SKM-1 treated with dmso at 0.1 percent for 144 hours (cell line): ENCODE measurements around the gene MRFAP1L1.
"Not testable (repeated sequence)": the region's sequence is repeated elsewhere in the genome, so short reads cannot be mapped to it uniquely, and the experiment has no call there.

Source experiments
- DNase-seq: peaks from one replicate; lab custom pipeline; 2025; ENCODE audit not compliant: unreplicated experiment; lab: John Stamatoyannopoulos, UW

The MRFAP1L1 gene

GRCh38 chr4:6734165-6734786 lies 24.6 kb upstream of the MRFAP1L1 start:
- DNase-seq = no peak

DNA sequence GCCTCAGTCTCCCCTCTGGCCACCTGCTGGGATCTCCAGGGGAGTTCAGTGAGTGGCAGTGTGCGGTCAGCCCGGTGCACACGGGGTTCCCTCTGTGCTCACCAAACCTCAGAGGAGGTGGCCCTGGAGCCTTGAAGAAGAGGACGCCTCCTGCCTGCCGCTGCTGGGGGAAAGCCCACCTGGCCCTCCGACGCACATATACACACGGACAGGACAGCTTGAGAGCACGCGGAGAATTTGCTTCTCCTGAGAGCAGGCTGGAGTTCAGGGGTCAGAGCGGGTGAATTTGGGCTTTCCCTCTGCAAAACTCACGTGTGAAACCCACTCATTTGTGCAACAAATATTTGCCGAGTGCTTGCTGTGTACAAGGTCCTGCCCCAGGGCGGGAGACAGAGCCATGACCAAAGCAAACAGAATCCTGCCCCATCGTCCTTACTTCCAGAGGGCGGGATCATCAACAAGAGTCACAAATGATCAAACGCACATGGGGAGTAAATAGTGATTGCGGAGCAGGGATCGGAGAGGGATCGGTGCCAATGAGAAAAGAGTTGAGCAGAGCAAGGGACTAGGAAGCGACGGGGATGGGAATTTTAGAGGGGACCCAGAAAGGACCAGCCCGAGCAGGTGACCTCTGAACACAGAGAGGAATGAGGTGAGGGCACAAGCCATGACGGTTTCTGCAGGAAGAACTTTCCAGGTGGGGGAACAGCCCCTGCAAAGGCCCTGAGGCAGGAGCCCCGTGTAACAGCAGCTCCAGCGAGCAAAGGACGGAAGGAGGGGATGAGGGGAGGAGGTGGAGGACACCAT lies 23.9 kb upstream of the MRFAP1L1 start:
- DNase-seq = no peak

DNA sequence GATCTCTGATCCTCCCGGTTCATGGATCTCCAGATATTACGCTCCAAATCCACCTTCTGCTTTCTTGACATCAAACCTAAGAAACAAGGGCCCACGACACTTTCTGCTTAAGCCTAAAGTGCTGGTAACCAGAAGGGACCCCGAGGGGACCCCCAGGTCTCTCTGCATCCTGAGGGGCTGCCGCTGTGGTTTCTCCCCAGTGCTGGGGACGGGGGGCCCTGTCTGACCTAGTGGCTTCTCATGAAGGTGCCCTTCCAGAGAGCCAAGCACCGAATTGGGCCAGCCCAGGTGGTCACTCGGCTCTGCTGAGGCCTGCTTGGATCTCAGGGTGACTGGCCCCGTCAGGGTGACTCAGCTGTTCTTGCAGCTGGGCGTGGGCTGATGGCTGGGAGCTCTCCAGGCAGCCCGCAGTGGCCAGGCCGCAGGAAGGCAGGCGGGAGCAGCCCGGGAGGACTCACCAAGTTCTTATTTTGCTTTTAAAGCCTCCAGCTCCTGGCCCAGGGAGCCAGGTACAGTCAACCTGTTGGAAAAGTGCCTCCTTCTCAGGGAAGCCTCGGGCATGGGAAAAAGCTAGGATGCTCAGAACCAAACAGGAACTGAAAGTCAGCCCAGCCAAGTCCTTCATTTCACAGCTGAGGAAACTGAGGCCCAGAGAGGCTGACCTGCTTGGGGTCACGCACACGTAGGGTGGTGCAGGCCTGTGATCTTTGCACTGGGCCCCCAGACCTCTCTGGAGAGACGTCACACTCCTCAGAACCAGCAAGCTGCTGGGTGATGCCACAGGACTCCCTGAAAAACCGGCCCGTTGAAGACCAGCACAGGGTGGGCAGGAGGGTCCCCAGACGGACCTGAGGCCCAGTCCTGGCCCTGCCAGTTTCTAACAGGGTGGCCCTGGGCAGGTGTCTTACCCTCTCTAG lies 23.0 kb upstream of the MRFAP1L1 start:
- DNase-seq = no peak

DNA sequence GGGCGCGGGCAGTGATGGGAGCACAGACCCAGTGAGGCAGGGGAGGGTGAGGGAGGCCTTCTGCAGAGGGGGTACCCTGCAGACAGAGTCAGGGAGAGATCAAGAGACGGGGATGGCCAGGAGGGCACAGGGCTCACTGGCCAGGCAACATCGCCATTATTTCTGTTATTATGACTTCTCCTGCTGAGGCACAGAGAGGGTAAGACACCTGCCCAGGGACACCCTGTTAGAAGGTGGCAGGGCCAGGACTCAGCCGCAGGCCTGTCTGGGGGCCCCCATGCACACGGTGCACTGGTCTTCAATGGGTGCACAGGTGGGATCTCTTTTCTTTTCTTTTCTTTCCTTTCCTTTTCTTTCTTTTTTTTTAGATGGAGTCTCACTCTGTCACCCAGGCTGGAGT lies 22.1 kb upstream of the MRFAP1L1 start:
- DNase-seq = no peak

GRCh38 chr4:6731318-6731675 lies 21.6 kb upstream of the MRFAP1L1 start:
- DNase-seq = no peak

- DNase-seq = no peak
Measured at GRCh38 chr4:6730603-6731317, 21.1 kb upstream of the MRFAP1L1 start.

DNA sequence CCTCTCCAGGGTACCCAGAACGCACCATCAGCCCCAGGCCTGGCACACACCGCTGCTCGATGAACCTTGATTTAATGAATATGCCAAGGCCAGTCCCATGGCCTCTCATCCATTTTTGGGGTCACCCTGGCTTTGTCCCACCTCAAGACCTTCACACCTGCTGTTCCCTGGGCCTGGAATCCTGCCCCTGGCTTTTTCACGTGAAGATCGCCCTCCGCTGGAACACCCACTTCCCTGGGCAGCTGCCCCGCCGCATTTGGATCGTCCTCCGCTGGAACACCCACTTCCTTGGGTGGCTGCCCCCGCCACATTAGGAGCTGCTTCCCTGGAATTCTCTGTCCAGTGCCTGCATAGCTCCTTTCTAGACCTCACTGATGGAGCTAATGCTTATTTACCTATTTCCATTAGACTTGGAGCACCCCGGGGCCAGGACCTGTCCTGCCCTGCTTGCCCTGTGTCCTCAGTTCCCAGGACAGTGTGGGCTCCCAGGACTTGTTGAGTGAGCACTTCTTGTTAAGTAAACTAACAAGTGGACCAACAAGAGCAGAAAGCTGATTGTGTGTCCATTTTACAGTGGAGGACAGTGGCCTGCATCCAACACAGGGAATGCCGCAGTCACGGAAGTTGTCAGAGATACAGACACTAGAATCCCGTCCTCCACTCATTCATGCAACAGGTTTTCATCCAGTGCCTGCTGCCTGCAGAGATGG lies 18.8 kb upstream of the MRFAP1L1 start:
- DNase-seq = no peak

GRCh38 chr4:6727943-6728250 lies 18.2 kb upstream of the MRFAP1L1 start:
- no peak for DNase-seq

DNA sequence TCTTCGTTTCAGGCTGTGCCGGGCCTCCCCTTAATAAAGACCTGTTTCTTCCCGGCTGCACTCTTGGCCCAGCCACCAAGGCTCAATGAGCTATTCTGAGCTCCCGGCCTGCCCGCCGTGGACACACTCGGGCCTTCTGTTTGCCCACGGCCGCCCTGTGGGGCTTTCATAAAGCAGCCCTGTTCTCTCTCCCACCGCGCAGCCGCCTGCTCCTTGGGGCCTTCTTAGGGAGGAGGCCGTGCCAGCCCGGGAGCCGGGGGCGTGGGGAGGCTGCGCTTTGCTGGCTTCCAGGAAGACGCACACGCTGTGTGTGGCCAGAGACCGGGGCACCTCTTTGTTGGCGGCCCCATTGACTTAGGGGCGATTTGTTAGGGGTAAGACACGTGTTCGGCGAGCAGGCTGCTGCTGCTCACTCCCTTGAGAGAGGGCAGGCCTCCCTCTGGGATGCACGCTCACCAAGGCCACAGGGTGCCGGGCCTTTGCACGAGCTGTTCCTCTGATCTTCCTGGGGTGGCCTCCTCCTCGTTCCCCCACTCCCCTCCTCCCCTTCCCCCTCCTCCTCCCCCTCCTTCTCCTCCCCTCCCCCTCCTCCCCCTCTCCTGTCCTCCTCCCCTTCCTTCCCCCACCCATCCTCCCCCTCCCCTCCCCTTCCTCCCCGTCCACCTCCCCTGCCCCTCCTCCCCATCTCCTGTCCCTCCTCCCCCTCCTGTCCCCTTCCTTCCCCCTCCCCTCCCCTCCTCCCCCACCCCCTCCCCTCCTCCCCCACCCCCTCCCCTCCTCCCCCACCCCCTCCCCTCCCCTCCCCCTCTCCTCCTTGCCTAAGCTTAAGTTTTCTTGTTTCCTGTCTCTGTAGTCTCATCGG lies 17.6 kb upstream of the MRFAP1L1 start:
- no peak for DNase-seq

GRCh38 chr4:6725427-6725961 lies 15.8 kb upstream of the MRFAP1L1 start:
- DNase-seq = not testable (repeated sequence)

- DNase-seq = no peak
Measured at GRCh38 chr4:6724421-6725111, 14.9 kb upstream of the MRFAP1L1 start.

- DNase-seq = no peak
Measured at GRCh38 chr4:6723851-6724250, 14.2 kb upstream of the MRFAP1L1 start.

DNA sequence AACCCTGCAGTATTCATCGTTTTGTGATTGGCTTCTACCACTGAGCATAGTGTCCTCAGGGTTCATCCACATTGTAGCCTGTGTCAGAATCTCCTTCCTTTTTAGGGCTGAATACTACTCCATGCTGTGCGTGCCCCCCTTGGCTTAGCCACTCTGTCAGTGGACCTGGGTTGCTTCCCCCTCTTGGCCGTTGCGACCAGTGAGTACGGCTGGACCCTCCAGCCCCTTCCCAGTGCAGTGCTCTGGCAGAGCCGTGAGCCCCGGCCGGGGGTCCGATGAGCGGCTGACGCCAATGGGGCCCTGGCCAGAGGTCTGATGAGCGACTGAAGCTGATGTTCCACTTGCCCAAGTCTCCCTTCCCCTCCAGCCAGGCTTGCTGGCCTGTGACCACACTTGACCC lies 13.2 kb upstream of the MRFAP1L1 start:
- DNase-seq = no peak

GRCh38 chr4:6721121-6721520 lies 11.5 kb upstream of the MRFAP1L1 start:
- no peak for DNase-seq

DNA sequence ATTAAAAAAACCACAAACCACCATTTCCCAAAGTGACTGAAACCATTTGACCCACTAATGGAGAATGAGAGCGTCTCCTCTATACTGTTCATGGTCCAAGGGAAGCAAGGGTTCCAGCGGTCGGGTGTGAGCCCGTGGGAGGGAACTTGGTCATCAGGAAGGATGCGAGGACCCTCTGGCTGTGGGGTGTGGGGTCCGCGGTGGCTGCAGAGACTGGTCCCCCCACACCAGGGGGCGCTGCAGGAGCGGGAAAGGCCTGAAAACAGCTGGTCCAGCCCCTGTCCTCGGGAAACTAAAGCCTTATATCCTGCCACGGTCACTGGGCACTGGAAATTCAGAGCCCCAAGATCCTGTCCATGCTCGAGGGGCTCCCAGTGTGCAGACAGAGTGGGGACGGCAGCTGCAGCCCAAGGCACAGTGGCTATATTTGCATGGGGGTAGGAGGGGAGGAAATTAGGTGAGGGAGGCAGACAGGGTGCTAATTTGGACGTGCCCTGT lies 10.6 kb upstream of the MRFAP1L1 start:
- peak; percentile 67 for DNase-seq

GRCh38 chr4:6719611-6720179 lies 10.0 kb upstream of the MRFAP1L1 start:
- no peak for DNase-seq

GRCh38 chr4:6718932-6719610 lies 9.4 kb upstream of the MRFAP1L1 start:
- DNase-seq = no peak
